Sigmoid colon (tissue), 4 donors: Measurements from ENCODE around the gene OR13G1.

Source experiments
- CTCF ChIP-seq, 4 experiments: fragments of 450-650 bp in 3 of 4; fragments of 200-600 bp in 1 of 4; IDR thresholded peaks; one replicate each; pipeline ENCODE4 v1.5.1; 2016 to 2019; ENCODE audit warnings: antibody characterized with exemption in 4 of 4, mild to moderate bottlenecking in 3 of 4, moderate library complexity in 2 of 4
- EP300 ChIP-seq, 4 donors: sonication (generic); formaldehyde crosslinking; IDR thresholded peaks; one replicate each; pipeline ENCODE4 v1.6.1; 2017; ENCODE audit warnings: antibody characterized with exemption in 4 of 4
- POLR2A ChIP-seq, 2 donors: fragments of 450-650 bp; IDR thresholded peaks; one replicate each; pipeline ENCODE4 v1.6.1; 2016; ENCODE audit warnings: antibody characterized with exemption in 2 of 2, mild to moderate bottlenecking in 2 of 2, moderate library complexity in 2 of 2
- POLR2AphosphoS5 ChIP-seq, 4 donors: sonication (generic); formaldehyde crosslinking; IDR thresholded peaks; one replicate each; pipeline ENCODE4 v1.6.1; 2017; ENCODE audit warnings: antibody characterized with exemption in 4 of 4

GRCh38 chr1:247646867-247647266 is 32.7 kb downstream of the OR13G1 start:
- TF ChIP-seq POLR2AphosphoS5 (IDR thresholded peaks at IDR 0.05) (no peak), CTCF (IDR thresholded peaks at IDR 0.05) (no peak), POLR2A (IDR thresholded peaks at IDR 0.05) (no peak), EP300 (IDR thresholded peaks at IDR 0.05) (no peak)
